ENCODE measurements around the gene FLACC1. TPM values are rescaled to one million over a fixed set of nuclear protein-coding genes. Genes with fewer than 3 reads are reported as not detected.

The FLACC1 gene
- total RNA-seq, 2 donors from 2014 or later = 0.79 to 0.91 TPM

- Histone ChIP-seq H3K9me3 (ENCODE audit: control insufficient read depth, low read length) (no peaks in the 10 kb centered on the region), H3K4me1 (ENCODE audit: control insufficient read depth, insufficient read depth, low read length) (no peaks in the 10 kb centered on the region), H3K27me3 (ENCODE audit: control insufficient read depth, insufficient read depth, low read length, poor library complexity, severe bottlenecking) (no peaks in the 10 kb centered on the region), H3K9ac (ENCODE audit: extremely low read depth, low read length, poor library complexity, severe bottlenecking) (no peak overlapping the region), H3K27ac (ENCODE audit: low read depth, low read length) (no peak overlapping the region), H3K4me3 (ENCODE audit: low read length) (no peak overlapping the region), H3K36me3 (ENCODE audit: control insufficient read depth, insufficient read depth, low read length) (no peaks in the 10 kb centered on the region)
- TF ChIP-seq CTCF (conservative IDR thresholded peaks at IDR 0.05) = no peak
- H3K27ac Mint-ChIP-seq = no peak overlapping the region
- H3K36me3 Mint-ChIP-seq (ENCODE audit: low read depth) = no peaks in the 10 kb centered on the region
- no peak overlapping the region for H3K4me3 Mint-ChIP-seq
- DNase-seq = no peak
- 95 to 96% methylated on average over 3 to 4 of the region's 4 CpGs for WGBS, 2 experiments (ENCODE audit: insufficient coverage in 1 of 2, insufficient read length in 1 of 2)
- H3K27me3 Mint-ChIP-seq (ENCODE audit: insufficient read depth) = no peaks in the 10 kb centered on the region
- peaks cover 9% of the 10 kb centered on the region for H3K4me1 Mint-ChIP-seq
- peaks cover 9% of the 10 kb centered on the region for H3K9me3 Mint-ChIP-seq
Observed at GRCh38 chr2:201250741-201251140, 106.4 kb downstream of the FLACC1 start.

GRCh38 chr2:201249889-201250288 lies 107.3 kb downstream of the FLACC1 start:
- no peak overlapping the region for H3K9ac ChIP-seq (ENCODE audit: extremely low read depth, low read length, poor library complexity, severe bottlenecking)
- Mint-ChIP-seq H3K36me3 (ENCODE audit: low read depth) (no peaks in the 10 kb centered on the region), H3K9me3 (peaks cover 9% of the 10 kb centered on the region), H3K4me1 (peaks cover 8% of the 10 kb centered on the region), H3K4me3 (no peak overlapping the region), H3K27ac (no peak overlapping the region), H3K27me3 (ENCODE audit: insufficient read depth) (no peaks in the 10 kb centered on the region)
- no peak for TF ChIP-seq CTCF (conservative IDR thresholded peaks at IDR 0.05)
- H3K9me3 ChIP-seq (ENCODE audit: control insufficient read depth, low read length) = no peaks in the 10 kb centered on the region
- H3K27me3 ChIP-seq (ENCODE audit: control insufficient read depth, insufficient read depth, low read length, poor library complexity, severe bottlenecking) = no peaks in the 10 kb centered on the region
- no peak overlapping the region for H3K4me3 ChIP-seq (ENCODE audit: low read length)
- 94 to 100% methylated on average over 2 of the region's 2 CpGs for WGBS, 2 experiments (ENCODE audit: insufficient coverage in 1 of 2, insufficient read length in 1 of 2)
- H3K4me1 ChIP-seq (ENCODE audit: control insufficient read depth, insufficient read depth, low read length) = no peaks in the 10 kb centered on the region
- no peak overlapping the region for H3K27ac ChIP-seq (ENCODE audit: low read depth, low read length)
- no peaks in the 10 kb centered on the region for H3K36me3 ChIP-seq (ENCODE audit: control insufficient read depth, insufficient read depth, low read length)
- DNase-seq = no peak

GRCh38 chr2:201248288-201248844 lies 108.8 kb downstream of the FLACC1 start:
- Mint-ChIP-seq H3K4me1 (no peaks in the 10 kb centered on the region), H3K27me3 (ENCODE audit: insufficient read depth) (no peaks in the 10 kb centered on the region), H3K9me3 (peaks cover 9% of the 10 kb centered on the region), H3K27ac (no peak overlapping the region), H3K36me3 (ENCODE audit: low read depth) (no peaks in the 10 kb centered on the region), H3K4me3 (no peak overlapping the region)
- H3K36me3 ChIP-seq (ENCODE audit: control insufficient read depth, insufficient read depth, low read length) = no peaks in the 10 kb centered on the region
- no peak for DNase-seq
- TF ChIP-seq CTCF (conservative IDR thresholded peaks at IDR 0.05) = no peak
- no peaks in the 10 kb centered on the region for H3K9me3 ChIP-seq (ENCODE audit: control insufficient read depth, low read length)
- no peak overlapping the region for H3K4me3 ChIP-seq (ENCODE audit: low read length)
- H3K4me1 ChIP-seq (ENCODE audit: control insufficient read depth, insufficient read depth, low read length) = no peaks in the 10 kb centered on the region
- H3K27me3 ChIP-seq (ENCODE audit: control insufficient read depth, insufficient read depth, low read length, poor library complexity, severe bottlenecking) = no peaks in the 10 kb centered on the region
- no peak overlapping the region for H3K9ac ChIP-seq (ENCODE audit: extremely low read depth, low read length, poor library complexity, severe bottlenecking)
- 95 to 100% methylated on average over 4 to 6 of the region's 6 CpGs for WGBS, 2 experiments (ENCODE audit: insufficient coverage in 1 of 2, insufficient read length in 1 of 2)
- no peak overlapping the region for H3K27ac ChIP-seq (ENCODE audit: low read depth, low read length)

All from endodermal cell (in vitro differentiated cells).